ENCODE results near the gene PPP1R9A.

GRCh38 chr7:95205665-95206225, 298.4 kb downstream of the PPP1R9A start:
- TF ChIP-seq, protein P1, sequence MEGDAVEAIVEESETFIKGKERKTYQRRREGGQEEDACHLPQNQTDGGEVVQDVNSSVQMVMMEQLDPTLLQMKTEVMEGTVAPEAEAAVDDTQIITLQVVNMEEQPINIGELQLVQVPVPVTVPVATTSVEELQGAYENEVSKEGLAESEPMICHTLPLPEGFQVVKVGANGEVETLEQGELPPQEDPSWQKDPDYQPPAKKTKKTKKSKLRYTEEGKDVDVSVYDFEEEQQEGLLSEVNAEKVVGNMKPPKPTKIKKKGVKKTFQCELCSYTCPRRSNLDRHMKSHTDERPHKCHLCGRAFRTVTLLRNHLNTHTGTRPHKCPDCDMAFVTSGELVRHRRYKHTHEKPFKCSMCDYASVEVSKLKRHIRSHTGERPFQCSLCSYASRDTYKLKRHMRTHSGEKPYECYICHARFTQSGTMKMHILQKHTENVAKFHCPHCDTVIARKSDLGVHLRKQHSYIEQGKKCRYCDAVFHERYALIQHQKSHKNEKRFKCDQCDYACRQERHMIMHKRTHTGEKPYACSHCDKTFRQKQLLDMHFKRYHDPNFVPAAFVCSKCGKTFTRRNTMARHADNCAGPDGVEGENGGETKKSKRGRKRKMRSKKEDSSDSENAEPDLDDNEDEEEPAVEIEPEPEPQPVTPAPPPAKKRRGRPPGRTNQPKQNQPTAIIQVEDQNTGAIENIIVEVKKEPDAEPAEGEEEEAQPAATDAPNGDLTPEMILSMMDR (conservative IDR thresholded peaks at IDR 0.05; ENCODE audit: low read depth, low read length): no peak
- TF ChIP-seq EZH2 (IDR thresholded peaks at IDR 0.05; ENCODE audit: borderline replicate concordance, low read depth, low read length, poor library complexity, severe bottlenecking): no peak
